ENCODE results near the gene EDA.

Gene EDA

GRCh38 chrX:70084592-70085240 is 468.8 kb downstream of the EDA start:
- DNase-seq: no peak

GRCh38 chrX:70087857-70088630 is 472.1 kb downstream of the EDA start:
- DNase-seq: no peak

- DNase-seq: no peak
Observed at GRCh38 chrX:70088751-70089150, 472.8 kb downstream of the EDA start.
